Renal cortex interstitium (tissue), 15 donors: ENCODE results near the gene GPN3. TPM values are rescaled to one million over a fixed set of nuclear protein-coding genes. Genes with fewer than 3 reads are reported as not detected.
"Not testable (repeated sequence)": the region's sequence is repeated elsewhere in the genome, so short reads cannot be mapped to it uniquely, and the experiment has no call there.

Experiments used
- DNase-seq, 11 donors: peaks; one replicate each; pipeline ENCODE4 v3.0.0-alpha.2; 2013; ENCODE audit warnings: low read depth in 9 of 11, low spot score in 4 of 11; ENCODE audit errors: extremely low read depth in 1 of 11
- long read RNA-seq, 16 experiments: transcript quantifications; one replicate each; lab custom pipeline, GENCODE V29; 2026
- polyA plus RNA-seq, 3 donors: library from polyadenylated mRNA; unstranded; fragments of 120-200 nt; gene quantifications; one replicate each; pipeline ENCODE4 v1.2.1, GENCODE V29; 2013; ENCODE audit not compliant: insufficient read length in 3 of 3

GPN3 gene
- 10 to 100 TPM; 31.6 to 37.3 (median 33.1) TPM for polyA plus RNA-seq
- long read RNA-seq, donor 1, partial matches to known transcripts: 0 of 5 reads
- long read RNA-seq, donor 1, other reads (novel, unspliced or antisense): 0 of 5 reads
- long read RNA-seq, donor 2, transcript GPN3-201 (8 exons, 1,468 nt): major isoform, 9 of 9 reads
- long read RNA-seq, donor 2, partial matches to known transcripts: 0 of 9 reads
- long read RNA-seq, donor 2, other reads (novel, unspliced or antisense): 0 of 9 reads
- long read RNA-seq, donor 3, transcript GPN3-201 (8 exons, 1,468 nt): major isoform, 24 of 50 reads
- long read RNA-seq, donor 3, partial matches to known transcripts: 11 of 50 reads
- long read RNA-seq, donor 3, other reads (novel, unspliced or antisense): 15 of 50 reads
- long read RNA-seq, donor 4, transcript GPN3-201 (8 exons, 1,468 nt): major isoform, 13 of 28 reads
- long read RNA-seq, donor 4, partial matches to known transcripts: 5 of 28 reads
- long read RNA-seq, donor 4, other reads (novel, unspliced or antisense): 9 of 28 reads
- long read RNA-seq, donor 5: 0 reads
- long read RNA-seq, donor 6, transcript GPN3-201 (8 exons, 1,468 nt): major isoform, 11 of 12 reads
- long read RNA-seq, donor 6, partial matches to known transcripts: 0 of 12 reads
- long read RNA-seq, donor 6, other reads (novel, unspliced or antisense): 0 of 12 reads
- long read RNA-seq, donor 7, transcript GPN3-201 (8 exons, 1,468 nt): major isoform, 12 of 12 reads
- long read RNA-seq, donor 7, partial matches to known transcripts: 0 of 12 reads
- long read RNA-seq, donor 7, other reads (novel, unspliced or antisense): 0 of 12 reads
- long read RNA-seq, donor 8, transcript GPN3-201 (8 exons, 1,468 nt): major isoform, 17 of 22 reads
- long read RNA-seq, donor 8, partial matches to known transcripts: 5 of 22 reads
- long read RNA-seq, donor 8, other reads (novel, unspliced or antisense): 0 of 22 reads
- long read RNA-seq, donor 9, transcript GPN3-201 (8 exons, 1,468 nt): major isoform, 10 of 12 reads
- long read RNA-seq, donor 9, partial matches to known transcripts: 0 of 12 reads
- long read RNA-seq, donor 9, other reads (novel, unspliced or antisense): 0 of 12 reads
- long read RNA-seq, donor 10, transcript GPN3-201 (8 exons, 1,468 nt): major isoform, 14 of 31 reads
- long read RNA-seq, donor 10, partial matches to known transcripts: 5 of 31 reads
- long read RNA-seq, donor 10, other reads (novel, unspliced or antisense): 11 of 31 reads
- long read RNA-seq, donor 11, partial matches to known transcripts: 0 of 12 reads
- long read RNA-seq, donor 11, other reads (novel, unspliced or antisense): 10 of 12 reads
- long read RNA-seq, donor 12, partial matches to known transcripts: 0 of 3 reads
- long read RNA-seq, donor 12, other reads (novel, unspliced or antisense): 0 of 3 reads
- long read RNA-seq, donor 13: 0 reads
- long read RNA-seq, donor 14, transcript GPN3-201 (8 exons, 1,468 nt): major isoform, 15 of 15 reads
- long read RNA-seq, donor 14, partial matches to known transcripts: 0 of 15 reads
- long read RNA-seq, donor 14, other reads (novel, unspliced or antisense): 0 of 15 reads
- long read RNA-seq, donor 15, transcript GPN3-201 (8 exons, 1,468 nt): major isoform, 5 of 6 reads
- long read RNA-seq, donor 15, partial matches to known transcripts: 0 of 6 reads
- long read RNA-seq, donor 15, other reads (novel, unspliced or antisense): 0 of 6 reads
- long read RNA-seq, donor 16, transcript GPN3-201 (8 exons, 1,468 nt): major isoform, 25 of 99 reads
- long read RNA-seq, donor 16, partial matches to known transcripts: 34 of 99 reads
- long read RNA-seq, donor 16, other reads (novel, unspliced or antisense): 38 of 99 reads

DNA sequence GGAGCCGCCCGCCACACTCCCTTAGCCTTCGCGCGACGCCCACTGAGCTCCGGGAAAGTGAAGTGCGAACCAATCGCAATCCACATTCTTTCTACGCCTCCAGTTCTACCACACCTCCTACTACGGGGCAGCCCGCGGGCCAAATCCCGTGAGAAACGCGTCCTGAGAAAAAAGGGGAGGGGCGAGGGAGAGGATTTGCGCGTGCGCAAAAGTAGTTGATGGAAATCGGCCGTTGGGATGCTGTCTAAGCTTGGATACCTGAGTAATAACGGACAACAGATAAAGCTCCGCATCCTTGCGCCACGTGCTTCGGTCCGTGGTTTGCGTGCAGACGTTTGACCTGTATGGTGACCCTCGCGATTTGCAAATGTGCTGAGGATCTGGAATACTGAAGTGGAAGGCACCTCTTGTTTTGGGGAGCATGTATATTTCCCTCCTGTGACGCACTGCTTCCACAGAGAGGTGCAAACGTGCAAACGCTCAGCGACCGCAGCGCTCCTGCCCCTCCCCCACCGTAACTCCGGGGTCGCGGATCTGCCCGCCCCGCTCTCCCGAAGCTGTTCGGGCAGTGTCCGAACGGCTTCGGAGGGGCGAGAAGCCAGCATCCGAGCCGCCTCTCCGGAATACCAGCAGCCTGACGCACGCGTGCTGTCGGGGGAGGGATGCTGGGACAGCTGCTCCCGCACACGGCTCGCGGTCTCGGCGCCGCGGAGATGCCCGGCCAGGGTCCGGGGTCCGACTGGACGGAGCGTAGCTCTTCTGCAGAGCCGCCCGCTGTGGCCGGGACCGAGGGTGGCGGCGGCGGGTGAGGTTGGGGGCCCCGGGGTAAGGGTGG, at the start of gene GPN3, which contains the start of gene FAM216A:
GPN3 (minus strand) TSS at position 44 of the 835 bp plus-strand sequence. CDS start 54 bp downstream, outside the sequence.
FAM216A (plus strand) TSS at position 632 of the 835 bp plus-strand sequence; CDS start at position 663, 31 bp downstream.
- peak; percentile 95 to 99 (median 97) for DNase-seq

DNA sequence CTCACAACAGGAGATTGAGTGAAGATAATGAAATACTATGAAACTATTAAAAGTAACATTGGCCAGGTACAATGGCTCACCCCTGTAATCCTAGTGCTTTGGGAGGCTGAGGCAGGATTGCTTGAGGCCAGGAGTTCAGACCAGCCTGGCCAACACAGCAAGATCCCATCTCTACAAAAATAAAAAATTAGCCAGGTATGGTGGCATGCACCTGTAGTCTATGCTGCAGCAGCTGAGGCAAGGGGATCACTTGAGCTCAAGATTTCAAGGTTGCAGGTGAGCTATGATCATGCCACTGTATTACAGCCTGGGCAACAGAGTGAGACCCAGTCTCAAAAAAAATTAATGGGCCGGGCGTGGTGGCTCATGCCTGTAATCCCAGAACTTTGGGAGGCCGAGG, 48.9 kb upstream of the GPN3 start:
- DNase-seq: no peak

DNA sequence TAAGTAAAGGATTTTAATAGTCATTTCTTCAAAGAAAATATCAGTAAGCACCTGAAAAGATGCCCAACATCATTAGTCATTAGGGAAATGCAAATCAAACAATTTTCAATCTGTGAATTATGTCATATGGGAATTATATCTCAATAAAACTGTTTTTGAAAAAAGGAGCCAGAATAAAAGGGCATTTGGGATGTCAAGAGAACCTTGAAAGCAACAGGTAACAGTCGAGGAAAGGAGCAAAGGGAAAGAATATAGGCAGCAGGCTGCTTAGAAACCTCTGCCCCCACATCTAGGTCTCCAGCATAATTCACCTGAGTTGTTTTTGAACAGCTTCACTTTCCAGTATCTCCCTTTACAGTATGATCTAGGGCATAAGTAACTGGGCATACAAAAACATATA, 46.3 kb upstream of the GPN3 start:
- no peak for DNase-seq

DNA sequence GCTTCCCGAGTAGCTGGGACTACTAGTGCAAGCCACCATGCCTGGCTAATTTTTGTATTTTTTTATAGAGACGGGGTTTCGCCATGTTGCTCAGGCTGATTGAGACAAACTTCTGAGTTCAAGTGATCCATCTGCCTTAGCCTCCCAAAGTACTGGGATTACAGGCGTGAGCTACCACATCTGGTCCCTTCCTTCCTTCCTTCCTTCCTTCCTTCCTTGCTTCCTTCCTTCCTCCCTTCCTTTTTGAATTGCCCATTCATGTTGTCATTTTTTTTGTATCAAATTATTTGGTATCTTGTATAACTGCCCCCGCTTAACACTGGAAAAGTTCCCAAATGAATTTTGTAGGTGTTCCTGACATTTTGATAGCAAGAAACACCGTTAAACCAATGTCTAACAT, 45.8 kb upstream of the GPN3 start:
- DNase-seq: no peak

DNA sequence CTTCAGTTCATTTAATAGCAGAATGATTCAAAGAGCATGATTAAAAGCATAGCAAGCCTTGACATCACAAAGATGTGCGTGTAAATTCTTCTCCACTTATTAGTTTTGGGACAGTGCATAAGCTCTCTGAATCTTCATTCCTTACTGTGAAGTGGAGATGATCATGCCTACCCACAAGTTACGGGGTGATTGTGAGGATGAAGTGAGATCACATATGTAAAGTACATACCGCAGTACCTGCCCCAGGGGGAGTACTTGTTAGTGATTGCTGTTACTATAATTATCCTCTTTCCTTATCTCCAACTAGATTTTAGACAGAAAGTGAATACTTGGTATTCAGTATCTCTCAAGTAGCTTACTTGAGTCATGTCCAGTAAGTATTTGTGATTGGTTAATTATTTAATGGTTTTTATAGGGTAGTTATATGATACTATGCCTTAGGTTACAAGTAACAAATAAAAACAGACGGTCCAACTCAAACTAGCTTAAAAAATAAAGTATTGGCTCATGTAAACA, 40.1 kb upstream of the GPN3 start:
- DNase-seq: no peak

DNA sequence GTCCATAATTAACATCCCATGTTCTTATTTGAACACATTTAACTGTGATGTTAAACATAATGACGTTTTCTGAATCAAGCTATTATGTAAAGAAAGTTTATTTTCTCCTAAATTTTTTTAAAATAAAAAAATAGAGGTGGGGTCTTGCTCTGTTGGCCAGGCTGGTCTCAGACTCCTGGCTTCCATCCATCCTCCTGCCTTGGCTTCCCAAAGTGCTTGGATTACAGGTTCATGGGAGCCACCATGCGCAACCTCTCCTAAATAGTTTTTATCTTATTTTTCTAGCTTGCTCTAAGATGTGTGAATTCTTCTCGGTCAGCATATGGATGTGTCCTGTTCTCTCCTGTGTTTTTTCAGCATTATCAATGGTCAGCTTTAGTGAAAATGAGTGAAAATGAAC, 37.3 kb upstream of the GPN3 start:
- no peak for DNase-seq

DNA sequence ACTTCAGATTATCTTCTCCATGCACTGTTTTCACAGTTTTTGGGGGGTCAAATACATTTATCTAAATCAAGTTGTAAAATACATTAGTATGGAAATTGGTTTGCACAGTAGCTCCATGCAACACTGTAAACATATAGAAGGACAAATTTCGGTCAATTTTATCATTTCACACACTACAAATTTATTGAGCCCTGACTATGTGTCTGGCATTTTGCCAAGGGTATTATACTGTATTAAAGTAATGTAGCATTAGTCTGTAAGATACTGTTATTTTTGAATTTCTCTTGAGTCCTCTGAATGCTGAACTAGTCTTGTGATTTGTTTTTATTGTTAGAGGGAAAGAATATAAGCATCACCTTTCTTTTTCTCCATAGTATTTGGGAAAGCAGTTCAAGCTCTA, 35.4 kb upstream of the GPN3 start:
- no peak for DNase-seq

DNA sequence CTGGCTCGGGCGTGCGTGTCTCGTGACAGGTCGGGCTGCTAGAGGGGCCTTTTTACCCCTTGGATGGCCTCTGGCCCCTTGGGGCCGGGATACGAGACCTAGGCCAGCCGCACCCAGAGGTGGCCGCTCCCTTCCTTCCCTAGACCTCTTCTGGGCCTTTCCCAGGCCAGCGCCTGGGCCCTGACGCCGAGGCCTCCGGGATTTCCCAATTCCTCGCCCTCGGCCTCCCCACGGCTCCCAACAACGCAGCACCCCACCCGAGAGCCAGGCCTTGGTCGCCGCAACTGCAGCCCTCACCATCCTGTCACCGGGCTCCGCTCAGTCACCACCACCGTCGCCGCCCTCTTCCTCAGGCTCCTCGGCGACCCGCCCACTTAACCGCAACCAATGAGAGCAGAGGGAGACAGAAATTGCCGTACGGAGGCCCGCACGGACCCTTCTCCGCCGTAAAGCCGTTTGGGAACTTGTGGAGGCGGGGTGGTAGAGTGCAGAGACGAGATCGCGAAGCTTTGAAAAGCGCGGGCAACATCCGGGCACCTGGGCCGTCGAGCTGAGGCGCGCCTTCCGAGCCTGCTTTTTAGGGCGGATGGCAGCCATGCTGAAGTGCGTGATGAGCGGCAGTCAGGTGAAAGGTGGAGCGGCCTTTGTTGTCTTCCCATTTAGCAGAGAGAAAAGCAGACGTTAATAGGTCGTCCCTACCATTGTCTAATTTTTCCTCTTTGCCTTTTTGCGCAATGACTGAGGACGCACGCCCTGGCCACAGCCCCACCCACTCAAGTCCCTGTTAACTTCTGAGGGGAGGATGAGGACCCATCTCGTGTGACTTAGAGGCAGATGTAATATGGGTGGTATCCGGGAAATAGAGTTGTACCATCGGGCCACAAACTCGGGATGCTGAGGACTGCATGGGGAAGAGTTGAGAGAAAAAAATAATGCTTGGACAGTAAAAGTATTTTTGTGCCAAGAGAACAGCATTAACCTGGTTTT, 34.0 kb upstream of the GPN3 start, which contains the start of the genes RAD9B and VPS29:
RAD9B (plus strand) TSS at position 580 of the 987 bp plus-strand sequence; CDS start at position 587, 7 bp downstream.
VPS29 (minus strand) TSS at position 360 of the 987 bp plus-strand sequence; CDS start at position 300, 60 bp downstream.
- peak; percentile 94 to 98 (median 97) for DNase-seq

DNA sequence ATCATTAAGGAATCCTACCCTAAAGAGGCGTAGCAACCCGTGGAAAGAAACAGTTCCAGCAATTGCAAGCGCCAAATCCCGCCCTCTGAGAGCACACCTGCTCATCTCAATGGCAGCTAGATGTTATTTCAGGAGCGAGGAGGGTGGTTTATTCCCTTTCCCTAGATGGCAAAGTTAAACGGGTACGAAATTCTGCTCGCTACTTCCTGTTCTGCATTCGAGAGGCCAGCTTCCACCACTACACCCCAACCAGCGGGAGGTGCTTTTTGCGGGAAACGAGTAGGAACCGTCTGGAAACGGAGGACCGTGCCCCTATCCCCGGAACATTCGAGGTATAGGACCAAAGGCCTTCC, 33.3 kb upstream of the GPN3 start:
- peak in 6 of 11 donors; percentile 6 to 19 (median 14) for DNase-seq

DNA sequence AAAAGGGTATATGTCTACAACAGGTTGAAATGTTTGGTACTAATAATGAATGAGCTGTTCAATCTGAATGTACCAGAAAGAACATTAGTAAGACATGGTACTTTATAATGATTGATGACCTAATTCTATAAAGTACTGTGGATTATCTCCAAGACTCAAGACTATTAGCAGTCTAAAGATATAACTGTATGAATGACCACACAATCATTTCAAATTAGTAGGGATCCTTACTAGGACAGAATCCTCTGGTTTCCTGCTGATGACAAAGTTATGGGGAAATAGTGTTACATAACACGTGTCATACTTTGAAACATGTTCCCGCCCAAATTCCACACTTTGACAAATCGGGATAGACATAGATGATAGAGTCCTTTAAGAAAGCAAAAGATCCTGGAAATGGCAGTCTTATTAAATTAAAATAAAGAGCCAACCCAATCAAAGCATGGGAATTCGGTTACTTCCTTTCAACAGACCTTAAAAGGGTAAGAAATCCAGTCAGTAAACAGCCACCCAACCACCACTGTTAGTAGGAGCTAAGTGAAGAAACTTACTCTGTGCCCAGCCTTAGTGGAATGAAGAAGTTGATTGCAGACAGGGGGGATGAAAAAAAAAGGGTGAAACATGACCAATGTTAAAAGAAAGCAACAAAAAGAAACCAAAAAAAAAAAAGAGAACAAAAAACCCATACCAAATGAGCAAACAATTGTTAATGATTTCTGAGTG, 31.1 kb upstream of the GPN3 start:
- no peak for DNase-seq

DNA sequence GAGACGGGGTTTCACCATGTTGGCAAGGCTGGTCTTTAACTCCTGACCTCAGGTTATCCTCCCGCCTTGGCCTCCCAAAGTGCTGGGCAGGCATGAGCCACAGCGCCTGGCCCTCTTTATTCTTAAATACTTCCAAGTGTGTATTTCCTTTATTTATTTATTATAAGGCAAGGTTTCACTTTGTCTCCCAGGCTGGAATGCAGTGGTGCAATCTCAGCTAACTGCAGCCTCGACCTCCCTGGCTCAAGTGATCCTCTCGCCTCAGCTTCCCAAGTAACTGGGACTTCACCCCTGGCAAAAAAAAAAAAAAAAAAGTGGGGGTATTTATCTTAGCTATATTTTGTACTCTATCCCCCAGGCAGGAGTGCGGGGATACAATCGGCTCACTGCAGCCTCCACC, 7.4 kb upstream of the GPN3 start:
- DNase-seq: no peak

DNA sequence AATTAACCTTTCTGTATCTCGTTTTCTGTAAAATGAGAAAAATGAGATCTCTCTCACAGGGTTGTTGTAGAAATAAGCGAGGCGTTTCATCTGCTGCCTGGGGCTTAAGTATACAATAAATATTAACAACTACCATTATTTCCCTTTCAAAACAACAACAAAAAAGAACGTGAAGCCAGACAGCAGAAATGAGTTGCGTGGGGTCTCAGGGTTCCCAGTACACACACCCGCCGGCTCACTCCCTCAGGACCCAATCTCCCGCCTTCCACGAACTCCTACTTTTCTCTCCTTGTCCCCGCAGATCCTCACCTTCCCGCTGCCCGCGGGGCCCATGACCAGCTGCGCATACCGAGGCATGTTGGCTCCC, 227 bp downstream of the GPN3 start:
- peak in 1 of 11 donors; percentile 2 for DNase-seq

DNA sequence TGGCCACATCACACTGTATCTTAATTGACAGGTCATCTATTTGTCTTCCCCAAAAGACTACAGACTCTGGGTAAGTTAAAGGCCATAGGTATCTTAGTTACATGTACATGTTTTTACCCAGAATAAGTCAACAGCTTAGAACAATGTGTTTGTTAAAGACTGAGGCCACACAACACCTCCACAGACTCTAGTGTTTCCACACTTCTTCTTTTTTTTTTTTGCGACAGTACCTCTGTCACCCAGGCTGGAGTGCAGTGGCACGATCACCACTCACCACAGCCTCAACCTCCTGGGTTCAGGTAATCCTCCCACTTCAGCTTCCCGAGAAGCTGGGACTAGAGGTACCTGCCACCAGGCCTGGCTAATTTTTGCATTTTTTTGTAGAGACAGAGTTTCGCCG, 1.3 kb downstream of the GPN3 start:
- DNase-seq: no peak

DNA sequence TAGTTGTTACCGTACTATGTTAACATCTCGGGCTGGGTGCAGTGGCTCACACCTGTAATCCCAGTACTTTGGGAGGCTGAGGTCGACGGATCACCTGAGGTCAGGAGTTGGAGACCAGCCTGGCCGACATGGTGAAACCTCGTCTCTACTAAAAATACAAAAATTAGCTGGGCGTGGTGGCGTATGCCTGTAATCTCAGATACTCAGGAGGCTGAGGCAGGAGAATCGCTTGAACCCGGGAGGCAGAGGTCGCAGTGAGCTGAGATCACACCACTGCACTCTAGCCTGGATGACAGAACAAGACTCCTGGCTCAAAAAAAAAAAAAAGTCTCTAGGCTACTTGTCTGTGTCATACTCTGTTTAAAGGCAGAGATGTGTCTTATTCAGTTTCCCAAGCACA, 2.3 kb downstream of the GPN3 start:
- DNase-seq: not testable (repeated sequence)

DNA sequence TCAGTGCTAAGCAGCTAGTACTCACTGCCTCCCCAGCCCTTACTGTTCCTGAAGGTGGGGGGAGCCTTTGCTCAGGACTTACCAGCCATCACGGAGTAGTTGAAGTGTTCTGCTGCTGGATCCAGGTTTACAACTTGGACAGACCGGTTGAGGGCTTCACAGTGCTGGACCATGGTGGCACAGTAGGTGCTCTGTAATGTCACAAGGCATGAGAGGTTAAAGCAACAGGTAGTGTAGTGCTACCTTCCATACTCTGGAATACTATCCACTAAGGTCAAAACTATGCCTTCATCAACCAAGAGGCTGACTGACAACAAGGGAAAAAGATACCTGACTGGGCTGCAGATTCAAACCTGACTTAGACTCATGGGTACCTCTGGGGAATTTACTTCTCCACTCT, 3.0 kb downstream of the GPN3 start:
- DNase-seq: no peak
